Astrocyte (in vitro differentiated cells and primary cell): ENCODE data around the gene RLN3. TPM values are rescaled to one million over a fixed set of nuclear protein-coding genes. Genes with fewer than 3 reads are reported as not detected.
"Not testable (repeated sequence)": the region's sequence is repeated elsewhere in the genome, so short reads cannot be mapped to it uniquely, and the experiment has no call there.

Experiments
- DNase-seq: peaks from one replicate; pipeline ENCODE4 v3.0.0-alpha.2; 2010; ENCODE audit warnings: low read depth
- FAIRE-seq: peaks from 2 replicates; lab custom pipeline; 2011; peaks lifted over from hg19 to GRCh38; lab: Jason Lieb, UNC
- H2AFZ ChIP-seq: 2 replicates; pipeline ENCODE4 v1.6.0; 2012; ENCODE audit warnings: low read depth, low read length, inconsistent platforms
- H3K27ac ChIP-seq: 2 replicates; pipeline ENCODE4 v1.5.1; 2011; ENCODE audit warnings: low read depth, low read length, inconsistent platforms
- H3K27me3 ChIP-seq: 2 replicates; pipeline ENCODE4 v1.6.0; 2011; ENCODE audit warnings: low read length, inconsistent platforms; ENCODE audit not compliant: insufficient read depth
- H3K36me3 ChIP-seq: 2 replicates; pipeline ENCODE4 v1.5.1; 2011; ENCODE audit warnings: low read length, inconsistent platforms; ENCODE audit not compliant: insufficient read depth
- H3K4me1 ChIP-seq: 2 replicates; pipeline ENCODE4 v1.5.1; 2011; ENCODE audit warnings: low read length, inconsistent platforms; ENCODE audit not compliant: insufficient read depth
- H3K4me2 ChIP-seq: 2 replicates; pipeline ENCODE4 v1.6.0; 2012; ENCODE audit warnings: low read length, inconsistent platforms
- H3K4me3 ChIP-seq: 2 replicates; pipeline ENCODE4 v1.5.1; 2011; ENCODE audit warnings: low read depth, mild to moderate bottlenecking, low read length, inconsistent platforms; ENCODE audit not compliant: insufficient read depth
- H3K79me2 ChIP-seq: 2 replicates; pipeline ENCODE4 v1.6.0; 2012; ENCODE audit warnings: mild to moderate bottlenecking, low read length, inconsistent platforms; ENCODE audit not compliant: insufficient read depth
- H3K9ac ChIP-seq: 2 replicates; pipeline ENCODE4 v1.6.0; 2012; ENCODE audit warnings: mild to moderate bottlenecking, low read length, inconsistent platforms
- H3K9me3 ChIP-seq: 2 replicates; pipeline ENCODE4 v1.5.1; 2012; ENCODE audit warnings: low read depth, mild to moderate bottlenecking, low read length, inconsistent platforms; ENCODE audit not compliant: insufficient read depth
- H4K20me1 ChIP-seq: 2 replicates; pipeline ENCODE4 v1.6.0; 2012; ENCODE audit warnings: low read length, inconsistent platforms; ENCODE audit not compliant: insufficient read depth
- H3K27ac Mint-ChIP-seq: one replicate; pipeline ENCODE4 v1.8.0; 2021; ENCODE audit warnings: mild to moderate bottlenecking, mixed read lengths; ENCODE audit not compliant: unreplicated experiment
- H3K27me3 Mint-ChIP-seq: one replicate; pipeline ENCODE4 v1.8.0; 2021; ENCODE audit warnings: low read depth, mixed read lengths; ENCODE audit not compliant: unreplicated experiment
- H3K36me3 Mint-ChIP-seq: one replicate; pipeline ENCODE4 v1.8.0; 2021; ENCODE audit warnings: low read depth, mixed read lengths; ENCODE audit not compliant: unreplicated experiment
- H3K4me1 Mint-ChIP-seq: one replicate; pipeline ENCODE4 v1.8.0; 2021; ENCODE audit warnings: low read depth, mixed read lengths; ENCODE audit not compliant: unreplicated experiment
- H3K4me3 Mint-ChIP-seq: one replicate; pipeline ENCODE4 v1.8.0; 2021; ENCODE audit warnings: mild to moderate bottlenecking, moderate library complexity, mixed read lengths; ENCODE audit not compliant: unreplicated experiment
- H3K9me3 Mint-ChIP-seq: one replicate; pipeline ENCODE4 v1.8.0; 2021; ENCODE audit warnings: mild to moderate bottlenecking, mixed read lengths; ENCODE audit not compliant: unreplicated experiment
- CTCF ChIP-seq: IDR thresholded peaks from 2 replicates; pipeline ENCODE4 v1.5.1; 2011; ENCODE audit warnings: low read depth, mild to moderate bottlenecking, inconsistent platforms, low read length, moderate library complexity; ENCODE audit not compliant: insufficient read depth
- EZH2 ChIP-seq: IDR thresholded peaks from 2 replicates; pipeline ENCODE4 v1.6.1; 2012; ENCODE audit warnings: mild to moderate bottlenecking, low read length, inconsistent platforms; ENCODE audit not compliant: insufficient read depth
- total RNA-seq: library from RNA; stranded (reverse); gene quantifications from 2 replicates; pipeline ENCODE4 v1.2.1, GENCODE V29; 2021

The RLN3 gene
- total RNA-seq, 1 donor from 2014 or later, result not detected

- Histone ChIP-seq H4K20me1 (no peaks in the 10 kb centered on the region), H3K27ac (no peak within 1 kb of the TSS), H2AFZ (peak within 1 kb of the TSS; percentile 96), H3K4me3 (peak within 1 kb of the TSS; percentile 66), H3K9ac (peak within 1 kb of the TSS; percentile 75), H3K9me3 (no peaks in the 10 kb centered on the region), H3K4me1 (peaks cover 2% of the 10 kb centered on the region), H3K36me3 (no peaks in the 10 kb centered on the region), H3K79me2 (no peaks in the 10 kb centered on the region), H3K4me2 (peak within 1 kb of the TSS; percentile 98), H3K27me3 (no peaks in the 10 kb centered on the region)
- Mint-ChIP-seq H3K9me3 (no peaks in the 10 kb centered on the region), H3K4me1 (no peaks in the 10 kb centered on the region), H3K4me3 (peak within 1 kb of the TSS; percentile 83), H3K27me3 (peaks cover 16% of the 10 kb centered on the region), H3K27ac (no peak within 1 kb of the TSS), H3K36me3 (no peaks in the 10 kb centered on the region)
- DNase-seq (peak; percentile 37), FAIRE-seq (no peak)
- TF ChIP-seq EZH2 (no peak), CTCF (peak; percentile 40)
Measured at GRCh38 chr19:14031719-14032480, 4.0 kb downstream of the RLN3 start, which contains the start of gene IL27RA. Gene IL27RA (plus strand): TSS chr19:14031762. CDS start chr19:14031873, 111 bp downstream.

GRCh38 chr19:14033946-14034345 is 6.0 kb downstream of the RLN3 start:
- peaks cover 2% of the 10 kb centered on the region for H3K36me3 Mint-ChIP-seq
- no peak overlapping the region for H3K27ac ChIP-seq
- TF ChIP-seq EZH2 (no peak), CTCF (no peak)
- no peak overlapping the region for H3K4me3 ChIP-seq
- H3K27ac Mint-ChIP-seq, result no peak overlapping the region
- H3K4me1 ChIP-seq, result peaks cover 2% of the 10 kb centered on the region
- no peak overlapping the region for H3K4me3 Mint-ChIP-seq
- peaks cover 7% of the 10 kb centered on the region for H3K27me3 Mint-ChIP-seq
- no peaks in the 10 kb centered on the region for H3K36me3 ChIP-seq
- H3K79me2 ChIP-seq, result no peaks in the 10 kb centered on the region
- no peak for DNase-seq
- no peaks in the 10 kb centered on the region for H3K9me3 ChIP-seq
- no peak for FAIRE-seq
- no peaks in the 10 kb centered on the region for H3K27me3 ChIP-seq
- no peak overlapping the region for H2AFZ ChIP-seq
- no peak overlapping the region for H3K4me2 ChIP-seq
- H4K20me1 ChIP-seq, result no peaks in the 10 kb centered on the region
- H3K4me1 Mint-ChIP-seq, result no peaks in the 10 kb centered on the region
- H3K9ac ChIP-seq, result no peak overlapping the region
- no peaks in the 10 kb centered on the region for H3K9me3 Mint-ChIP-seq

- FAIRE-seq, result not testable (repeated sequence)
Measured at GRCh38 chr19:14035159-14035558, 7.2 kb downstream of the RLN3 start.

More at GRCh38 chr19:14035159-14035558, 7.2 kb downstream of the RLN3 start:
- not testable (repeated sequence) for H3K4me3 Mint-ChIP-seq, H3K4me2 ChIP-seq, H4K20me1 ChIP-seq, H3K36me3 ChIP-seq, H2AFZ ChIP-seq, H3K27ac Mint-ChIP-seq, H3K9me3 Mint-ChIP-seq, DNase-seq, H3K27me3 Mint-ChIP-seq, H3K4me3 ChIP-seq, H3K4me1 ChIP-seq, H3K4me1 Mint-ChIP-seq, H3K9me3 ChIP-seq, H3K9ac ChIP-seq, H3K79me2 ChIP-seq, H3K36me3 Mint-ChIP-seq, H3K27me3 ChIP-seq, H3K27ac ChIP-seq
